CD4-positive, alpha-beta T cell treated with Interleukin-2 at 100 ng/mL for 4 hours (primary cell): ENCODE measurements around the gene RBM4.

ENCODE experiments used
- DNase-seq: peaks from one replicate; pipeline ENCODE4 v3.0.0-alpha.2; 2020; ENCODE audit warnings: low spot score

The RBM4 gene

DNA sequence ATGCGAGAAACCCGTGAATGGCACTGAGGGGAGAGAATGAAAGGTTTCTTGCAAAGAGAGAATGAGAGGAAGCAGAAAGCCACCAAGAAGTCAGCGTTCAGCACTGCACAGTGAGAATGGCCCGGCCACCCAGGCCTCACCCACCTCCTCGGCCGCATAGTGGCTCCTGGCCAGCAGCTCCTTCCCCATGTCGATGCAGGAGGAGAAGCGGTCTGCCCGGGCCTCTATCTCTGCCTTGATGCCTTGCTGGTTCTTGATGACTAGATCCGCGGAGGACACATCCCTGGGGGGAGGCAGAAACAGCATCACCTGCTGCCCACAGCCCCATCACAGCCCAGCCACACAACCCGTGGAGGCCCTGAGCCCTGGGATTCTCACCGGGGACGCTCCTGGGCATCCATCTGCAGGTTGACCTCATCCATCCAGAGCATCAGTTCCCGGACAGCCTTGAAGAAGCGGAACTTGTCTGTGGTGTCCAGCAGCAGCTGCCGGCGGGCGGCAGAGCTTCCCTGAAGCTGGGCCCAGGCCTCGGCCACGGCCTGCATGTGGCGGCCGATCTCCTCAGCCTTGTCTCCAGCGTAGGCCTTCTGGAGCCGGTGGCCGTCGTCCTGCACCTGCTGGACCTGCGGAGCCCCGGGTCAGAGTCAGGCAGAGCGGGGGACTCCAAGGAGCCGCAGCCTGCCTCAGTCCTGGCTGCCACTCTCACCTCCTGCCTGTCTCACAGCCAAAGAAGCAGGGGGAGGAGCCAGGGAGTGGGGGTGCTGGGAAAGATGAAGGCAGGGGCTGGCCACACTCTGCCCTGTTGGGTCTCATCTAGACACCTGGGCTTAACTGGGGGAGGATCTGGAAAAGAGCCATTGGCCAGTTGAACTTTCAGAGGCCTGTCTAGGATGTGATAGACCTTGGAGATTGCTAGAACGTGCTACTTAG is 51.4 kb downstream of the RBM4 start:
- no peak for DNase-seq

GRCh38 chr11:66691311-66691980 is 52.9 kb downstream of the RBM4 start:
- no peak for DNase-seq

GRCh38 chr11:66692446-66692845 is 53.9 kb downstream of the RBM4 start:
- no peak for DNase-seq

- no peak for DNase-seq
These were observed 54.4 kb downstream of the RBM4 start for GRCh38 chr11:66692871-66693331.

DNA sequence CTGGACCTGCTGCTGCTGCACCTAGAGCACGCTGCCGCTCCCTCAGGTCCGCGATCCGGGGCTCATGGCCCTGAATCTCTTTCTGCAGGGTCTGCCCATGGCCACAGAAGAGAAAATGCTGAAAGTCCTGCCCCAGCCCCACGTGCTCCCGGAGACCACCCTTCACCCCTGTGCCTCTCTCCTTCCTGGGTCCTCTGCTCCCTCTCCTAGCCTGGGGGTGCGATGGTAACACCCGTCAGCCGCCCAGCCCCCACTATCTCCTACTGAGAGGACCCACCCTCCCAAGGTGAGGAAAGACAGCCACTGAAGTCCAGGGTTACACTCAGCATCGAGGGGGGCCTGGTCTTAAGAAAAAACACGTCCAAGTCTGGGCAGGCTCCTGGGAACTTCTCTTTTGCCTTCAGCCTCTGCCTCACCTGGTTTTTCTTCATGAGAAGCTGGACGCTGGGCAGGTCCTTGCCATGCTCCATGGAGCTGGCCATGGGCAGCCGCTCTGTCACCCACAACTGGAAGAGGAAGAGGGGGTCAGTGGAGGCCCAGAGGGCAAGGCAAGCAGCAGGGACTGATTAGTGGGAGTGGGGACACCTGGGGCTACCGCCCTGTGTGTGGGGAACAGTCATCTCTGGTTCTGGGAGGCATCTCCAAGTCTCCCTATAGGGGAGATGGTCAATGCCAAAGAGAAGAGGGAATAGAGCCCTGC is 55.0 kb downstream of the RBM4 start:
- DNase-seq = no peak

GRCh38 chr11:66694056-66694410 is 55.5 kb downstream of the RBM4 start:
- no peak for DNase-seq

DNA sequence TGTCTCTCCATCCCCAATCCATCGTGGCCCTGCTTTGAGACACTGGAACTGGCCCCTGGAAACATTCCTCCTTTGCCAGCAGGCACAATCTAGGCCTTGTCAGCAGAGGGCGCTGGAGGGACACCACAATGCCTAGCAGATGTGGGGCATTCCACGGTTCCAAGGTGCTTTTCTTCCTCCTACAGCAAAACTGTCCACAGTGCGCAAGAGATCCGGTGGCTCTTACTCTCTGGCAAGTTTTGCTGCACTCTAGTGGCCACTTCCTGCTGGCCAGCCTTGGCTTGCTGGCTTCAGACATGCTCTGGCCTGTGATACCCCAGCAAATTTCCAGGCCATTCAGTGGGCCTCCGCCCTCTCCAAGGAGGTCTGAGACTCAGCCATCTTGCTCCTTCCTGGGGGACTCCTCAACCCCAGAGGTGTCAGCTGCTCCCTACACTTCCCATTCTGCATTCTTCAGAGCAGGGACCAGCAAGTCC is 56.3 kb downstream of the RBM4 start:
- peak; percentile 83 for DNase-seq
